Erythroblast (primary cell): Measurements from ENCODE around the gene BCL2A1.

Experiments
- GATA1 ChIP-seq: IDR thresholded peaks from 2 replicates; pipeline ENCODE4 v1.6.1; 2011; ENCODE audit warnings: low read depth, mild to moderate bottlenecking, control low read depth, low read length, moderate library complexity
- POLR2A ChIP-seq: IDR thresholded peaks from 2 replicates; pipeline ENCODE4 v1.6.1; 2011; ENCODE audit warnings: mild to moderate bottlenecking, low read length

GRCh38 chr15:79989682-79990081 is 18.7 kb upstream of the BCL2A1 start:
- TF ChIP-seq POLR2A, result no peak
- no peak for TF ChIP-seq GATA1
